Transverse colon (tissue), 4 donors: ENCODE results near the gene GID8. TPM values are rescaled to one million over a fixed set of nuclear protein-coding genes. Genes with fewer than 3 reads are reported as not detected.
"Not testable (repeated sequence)": the region's sequence is repeated elsewhere in the genome, so short reads cannot be mapped to it uniquely, and the experiment has no call there.

ENCODE experiments used
- DNase-seq: peaks from one replicate; pipeline ENCODE4 v3.0.0-alpha.2; 2019
- H3K27ac ChIP-seq, 4 donors: fragments of 200-600 bp; sonication (generic); 2 replicates each; pipeline ENCODE4 v1.5.1; 2016 to 2018; ENCODE audit warnings: inconsistent platforms in 4 of 4
- H3K27me3 ChIP-seq: fragments of 200-600 bp; sonication (generic); 2 replicates; pipeline ENCODE4 v1.5.1; 2017; ENCODE audit warnings: inconsistent platforms
- H3K36me3 ChIP-seq, 4 donors: fragments of 200-600 bp; sonication (generic); 2 replicates each; pipeline ENCODE4 v1.5.1; 2017 to 2019; ENCODE audit warnings: inconsistent platforms in 4 of 4
- H3K4me1 ChIP-seq, 4 donors: fragments of 200-600 bp; sonication (generic); 2 replicates each; pipeline ENCODE4 v1.5.1; 2017 to 2020; ENCODE audit warnings: inconsistent platforms in 4 of 4
- H3K4me3 ChIP-seq, 4 donors: fragments of 200-600 bp; sonication (generic); 1 replicate in 1 of 4; 2 replicates in 3 of 4; pipeline versions ENCODE4 v1.5.1 to v1.6.1; 2017 to 2019; ENCODE audit warnings: inconsistent platforms in 4 of 4
- H3K9me3 ChIP-seq, 2 donors: fragments of 200-600 bp; sonication (generic); 2 replicates each; pipeline ENCODE4 v1.5.1; 2017 to 2019; ENCODE audit warnings: inconsistent platforms in 2 of 2
- EP300 ChIP-seq: sonication (generic); formaldehyde crosslinking; IDR thresholded peaks from one replicate; pipeline ENCODE4 v1.6.1; 2017; ENCODE audit warnings: antibody characterized with exemption, low read depth
- POLR2A ChIP-seq: fragments of 450-650 bp; IDR thresholded peaks from one replicate; pipeline ENCODE4 v1.6.1; 2016; ENCODE audit warnings: antibody characterized with exemption, mild to moderate bottlenecking, moderate library complexity
- POLR2AphosphoS5 ChIP-seq, 3 donors: sonication (generic); formaldehyde crosslinking; IDR thresholded peaks; one replicate each; pipeline ENCODE4 v1.6.1; 2016; ENCODE audit warnings: antibody characterized with exemption in 3 of 3
- WGBS, 2 donors: methylation state at CpG; one replicate each; pipeline ENCODE4 v1.1.5; 2018; ENCODE audit warnings: low coverage in 1 of 2; 5-methylcytosine and 5-hydroxymethylcytosine counted together
- in situ Hi-C, 4 donors: fragments of 200-750 bp; cut with MboI; loops; one replicate each; pipeline versions ENCODE4 v1.15.0 to v1.15.1; 2017; ENCODE audit warnings: low sequenced_read_pairs in 3 of 4, low pct_ligation_motif_present in 1 of 4, low pct_unique_long_range_greater_than_20kb in 1 of 4
- intact Hi-C: fragments of 100-400 bp; cut with DNase I; formaldehyde crosslinking; loops from one replicate; pipeline ENCODE4 v1.15.1; 2023; ENCODE audit warnings: low total_unique reads
- total RNA-seq, 4 donors: library from RNA; depleted of rRNA; stranded (reverse); fragments of >200 nt; gene quantifications; one replicate each; pipeline ENCODE4 v1.1.0, GENCODE V29; 2016
- TF ChIP-seq, protein P1 (sequence below), 5 experiments: fragments of 200-600 bp in 3 of 5; fragments of 450-650 bp in 2 of 5; sonication (generic) in 3 of 5; IDR thresholded peaks; 1 replicate in 2 of 5; 2 replicates in 3 of 5; pipeline ENCODE4 v1.5.1; 2016 to 2017; ENCODE audit warnings: antibody characterized with exemption in 5 of 5, inconsistent platforms in 3 of 5, mild to moderate bottlenecking in 2 of 5, moderate library complexity in 1 of 5

GID8 gene
- total RNA-seq, 4 donors from 2014 or later: 29.5 to 34.1 (median 31.7) TPM

DNA sequence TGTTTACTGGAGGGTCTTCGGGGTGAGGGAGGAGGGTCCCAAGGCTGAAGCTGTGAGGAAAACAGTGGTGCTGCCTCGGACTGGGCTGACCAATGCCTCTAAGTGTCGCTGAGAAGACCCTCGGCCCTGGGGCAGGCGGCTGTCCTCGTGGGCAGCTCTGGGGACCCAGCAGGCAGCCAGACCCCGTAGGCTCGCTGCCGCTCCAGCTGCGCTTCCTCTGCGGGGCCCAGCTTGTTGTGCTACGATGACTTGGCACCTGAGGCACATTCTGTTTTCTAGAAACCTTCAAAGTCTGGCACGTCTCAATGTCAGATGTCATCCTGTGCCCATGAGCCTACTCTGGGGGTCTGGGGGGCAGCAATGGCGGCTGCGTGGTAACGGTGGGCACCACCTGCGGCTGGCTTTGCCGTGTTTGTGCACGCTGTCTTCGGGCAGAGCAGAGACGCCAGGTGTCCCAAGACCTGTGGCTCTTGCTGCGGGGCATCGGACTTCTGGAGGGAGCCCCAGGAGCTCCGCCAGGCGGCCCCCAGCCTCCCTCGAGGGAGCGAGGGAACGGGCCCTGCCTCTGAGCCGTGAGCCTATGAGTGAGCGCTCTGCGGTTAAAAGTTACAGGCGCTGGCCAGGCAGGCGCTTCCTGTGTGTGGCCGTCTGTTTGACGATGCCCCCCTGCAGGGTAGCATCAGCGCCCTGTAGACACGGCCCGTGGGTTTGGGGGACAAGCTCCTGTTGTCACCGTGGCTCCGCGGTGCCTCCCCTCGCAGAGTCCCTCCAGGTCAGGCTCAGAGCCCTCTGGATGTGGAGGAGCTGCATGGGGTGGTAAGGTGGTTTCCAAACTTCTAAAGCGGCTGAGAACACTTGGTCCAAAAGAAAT lies 21.4 kb downstream of the GID8 start:
- TF ChIP-seq POLR2A (no peak), EP300 (no peak), POLR2AphosphoS5 (IDR thresholded peaks at IDR 0.05) (no peak)
- no peak overlapping the region for H3K4me3 ChIP-seq
- WGBS, 2 donors: 69% methylated on average over 34 of the region's 43 CpGs; no CpG with 5 or more reads in 1 of the 2 donors
- H3K36me3 ChIP-seq: no peaks in the 10 kb centered on the region
- peaks cover 4 to 18% (median 16%) of the 10 kb centered on the region in 4 donors for H3K4me1 ChIP-seq
- H3K27me3 ChIP-seq: no peaks in the 10 kb centered on the region
- no peak overlapping the region for H3K27ac ChIP-seq
- H3K9me3 ChIP-seq: no peaks in the 10 kb centered on the region
- no peak for DNase-seq
- in situ Hi-C loops (no loop called here), intact Hi-C loops (no loop called here)

DNA sequence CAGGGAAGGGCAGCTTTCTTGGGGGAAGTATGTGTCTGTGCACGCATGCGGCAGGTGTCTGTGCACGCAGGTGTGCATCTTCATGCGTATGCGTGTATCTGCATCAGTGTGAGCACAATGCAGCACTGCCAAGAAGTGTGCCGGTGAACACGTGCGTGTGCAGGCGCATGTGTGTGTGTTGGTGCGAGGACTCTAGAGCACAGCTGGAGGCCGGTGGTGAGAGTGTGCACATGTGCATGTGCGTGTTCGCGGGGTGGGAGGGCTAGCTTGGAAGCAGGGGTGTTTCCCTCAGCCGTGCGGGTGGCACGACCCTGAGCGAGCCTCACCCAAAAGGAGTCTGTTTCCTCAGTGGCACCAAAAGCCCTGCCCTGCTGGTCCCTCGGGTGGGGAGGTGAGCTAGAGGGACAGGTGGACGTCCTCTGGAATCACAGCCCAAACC lies 22.1 kb downstream of the GID8 start:
- Histone ChIP-seq H3K4me1 (peaks cover 0 to 11% (median 10%) of the 10 kb centered on the region in 4 donors), H3K36me3 (no peaks in the 10 kb centered on the region), H3K4me3 (no peak overlapping the region), H3K27me3 (no peaks in the 10 kb centered on the region), H3K27ac (no peak overlapping the region), H3K9me3 (no peaks in the 10 kb centered on the region)
- 89% methylated on average over 20 of the region's 20 CpGs; no CpG with 5 or more reads in 1 of the 2 donors for WGBS, 2 donors
- TF ChIP-seq, protein P1, sequence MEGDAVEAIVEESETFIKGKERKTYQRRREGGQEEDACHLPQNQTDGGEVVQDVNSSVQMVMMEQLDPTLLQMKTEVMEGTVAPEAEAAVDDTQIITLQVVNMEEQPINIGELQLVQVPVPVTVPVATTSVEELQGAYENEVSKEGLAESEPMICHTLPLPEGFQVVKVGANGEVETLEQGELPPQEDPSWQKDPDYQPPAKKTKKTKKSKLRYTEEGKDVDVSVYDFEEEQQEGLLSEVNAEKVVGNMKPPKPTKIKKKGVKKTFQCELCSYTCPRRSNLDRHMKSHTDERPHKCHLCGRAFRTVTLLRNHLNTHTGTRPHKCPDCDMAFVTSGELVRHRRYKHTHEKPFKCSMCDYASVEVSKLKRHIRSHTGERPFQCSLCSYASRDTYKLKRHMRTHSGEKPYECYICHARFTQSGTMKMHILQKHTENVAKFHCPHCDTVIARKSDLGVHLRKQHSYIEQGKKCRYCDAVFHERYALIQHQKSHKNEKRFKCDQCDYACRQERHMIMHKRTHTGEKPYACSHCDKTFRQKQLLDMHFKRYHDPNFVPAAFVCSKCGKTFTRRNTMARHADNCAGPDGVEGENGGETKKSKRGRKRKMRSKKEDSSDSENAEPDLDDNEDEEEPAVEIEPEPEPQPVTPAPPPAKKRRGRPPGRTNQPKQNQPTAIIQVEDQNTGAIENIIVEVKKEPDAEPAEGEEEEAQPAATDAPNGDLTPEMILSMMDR (IDR thresholded peaks at IDR 0.05): no peak
- TF ChIP-seq EP300 (no peak), POLR2A (no peak), POLR2AphosphoS5 (IDR thresholded peaks at IDR 0.05) (no peak)
- DNase-seq: no peak
- in situ Hi-C loops: no loop called here
- intact Hi-C loops: no loop called here

DNA sequence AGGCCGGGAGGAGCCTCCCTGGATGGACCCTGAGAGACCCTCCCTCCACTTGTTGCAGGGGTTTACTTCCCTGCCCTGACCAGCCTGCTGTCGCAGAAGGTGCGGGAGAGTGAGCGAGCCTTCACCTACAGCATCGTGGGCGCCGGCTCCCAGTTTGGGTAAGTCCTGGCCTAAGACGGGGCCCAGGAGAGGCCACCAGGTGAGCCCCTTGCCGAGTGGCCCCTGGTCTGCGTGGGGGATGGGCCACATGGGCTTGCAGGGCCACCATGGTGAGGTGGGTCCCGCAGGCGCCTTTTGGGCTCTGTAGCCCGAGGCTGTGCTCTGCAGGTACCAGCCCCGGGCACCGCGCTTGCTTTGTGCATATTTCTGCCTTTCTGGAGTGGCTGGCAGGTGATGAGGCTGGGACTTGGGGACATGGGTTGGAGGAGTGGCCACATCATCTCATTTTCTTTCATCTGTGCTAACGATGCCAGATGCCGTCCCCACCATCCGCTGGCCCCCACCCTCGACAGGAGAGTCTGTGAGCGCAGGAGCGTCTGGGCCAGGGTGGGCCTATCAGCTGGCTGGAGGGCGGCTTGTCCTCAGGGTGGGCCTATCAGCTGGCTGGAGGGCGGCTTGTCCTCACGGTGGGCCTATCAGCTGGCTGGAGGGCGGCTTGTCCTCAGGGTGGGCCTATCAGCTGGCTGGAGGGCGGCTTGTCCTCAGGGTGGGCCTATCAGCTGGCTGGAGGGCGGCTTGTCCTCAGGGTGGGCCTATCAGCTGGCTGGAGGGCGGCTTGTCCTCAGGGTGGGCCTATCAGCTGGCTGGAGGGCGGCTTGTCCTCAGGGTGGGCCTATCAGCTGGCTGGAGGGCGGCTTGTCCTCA lies 22.7 kb downstream of the GID8 start:
- in situ Hi-C loops, H3K36me3 ChIP-seq, H3K9me3 ChIP-seq, H3K4me3 ChIP-seq, H3K27me3 ChIP-seq, H3K4me1 ChIP-seq, DNase-seq, intact Hi-C loops, H3K27ac ChIP-seq: not testable (repeated sequence)
- WGBS, 2 donors: 91% methylated on average over 17 of the region's 31 CpGs; no CpG with 5 or more reads in 1 of the 2 donors

DNA sequence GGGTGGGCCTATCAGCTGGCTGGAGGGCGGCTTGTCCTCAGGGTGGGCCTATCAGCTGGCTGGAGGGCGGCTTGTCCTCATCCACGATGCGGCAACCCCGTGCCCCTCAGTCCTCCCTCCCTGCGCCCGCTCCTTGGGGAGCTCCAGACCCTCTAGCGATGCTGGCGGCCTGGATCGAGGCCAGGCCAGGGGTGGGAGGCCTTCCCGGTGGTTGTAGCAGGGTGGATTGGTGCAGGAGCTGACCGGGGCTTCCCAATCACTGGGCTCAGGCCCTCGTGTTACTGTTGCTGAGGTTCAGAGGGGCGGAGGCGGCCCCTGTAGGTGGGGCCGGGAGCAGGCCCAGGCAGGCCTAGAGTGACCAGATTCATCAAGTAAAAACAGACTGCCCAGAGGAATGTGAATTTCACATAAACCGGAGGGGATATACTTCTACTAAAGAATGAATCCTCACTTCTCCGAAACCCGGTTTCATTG lies 23.4 kb downstream of the GID8 start:
- no peaks in the 10 kb centered on the region for H3K36me3 ChIP-seq
- intact Hi-C loops: no loop called here
- no peaks in the 10 kb centered on the region for H3K4me1 ChIP-seq
- 60 to 90% methylated on average over 1 to 16 of the region's 19 CpGs for WGBS, 2 donors
- H3K27me3 ChIP-seq: no peaks in the 10 kb centered on the region
- TF ChIP-seq, protein P1 (IDR thresholded peaks at IDR 0.05): no peak
- no peak for TF ChIP-seq EP300
- no peak for TF ChIP-seq POLR2A
- TF ChIP-seq POLR2AphosphoS5 (IDR thresholded peaks at IDR 0.05): no peak
- no peak overlapping the region for H3K4me3 ChIP-seq
- no peak for DNase-seq
- in situ Hi-C loops: no loop called here
- H3K9me3 ChIP-seq: no peaks in the 10 kb centered on the region
- H3K27ac ChIP-seq: no peak overlapping the region

DNA sequence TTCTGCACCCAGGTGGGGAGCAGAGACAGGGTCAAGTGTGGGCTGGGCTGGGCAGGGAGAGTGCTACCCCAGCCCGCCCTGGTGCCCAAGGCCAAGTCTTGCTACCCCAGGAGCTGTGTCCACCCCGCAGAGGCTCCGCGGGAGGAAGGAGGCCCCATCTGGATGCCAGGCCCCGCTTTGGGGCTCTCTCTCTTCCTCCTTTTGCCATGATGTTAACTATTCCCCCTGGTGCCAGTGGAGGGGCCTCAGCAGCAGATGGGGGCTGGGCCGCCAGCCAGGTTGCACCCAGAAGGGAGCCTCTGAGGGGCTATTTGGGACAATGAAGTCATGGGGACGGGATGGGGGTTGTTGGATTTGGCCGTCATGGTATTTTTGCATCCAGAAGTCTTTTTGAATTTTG lies 23.9 kb downstream of the GID8 start:
- 80 to 91% methylated on average over 1 to 8 of the region's 8 CpGs for WGBS, 2 donors
- TF ChIP-seq, protein P1 (IDR thresholded peaks at IDR 0.05): no peak
- TF ChIP-seq EP300: no peak
- TF ChIP-seq POLR2AphosphoS5 (IDR thresholded peaks at IDR 0.05): no peak
- no peak for TF ChIP-seq POLR2A
- Histone ChIP-seq H3K36me3 (no peaks in the 10 kb centered on the region), H3K9me3 (no peaks in the 10 kb centered on the region), H3K4me1 (no peaks in the 10 kb centered on the region), H3K27me3 (no peaks in the 10 kb centered on the region), H3K4me3 (no peak overlapping the region), H3K27ac (no peak overlapping the region)
- intact Hi-C loops (no loop called here), in situ Hi-C loops (no loop called here)
- DNase-seq: no peak
